Adipocyte (in vitro differentiated cells): Measurements from ENCODE around the gene GBGT1.
"Not testable (repeated sequence)": the region's sequence is repeated elsewhere in the genome, so short reads cannot be mapped to it uniquely, and the experiment has no call there.

Source experiments
- DNase-seq: peaks from one replicate; pipeline ENCODE4 v3.0.0-alpha.2; 2015; ENCODE audit warnings: low read depth
- H3K27me3 ChIP-seq: replicated peaks from 2 replicates; pipeline ENCODE4 v1.7.0; 2013; ENCODE audit warnings: mild to moderate bottlenecking, low read length, moderate library complexity; ENCODE audit not compliant: control insufficient read depth, insufficient read depth
- H3K36me3 ChIP-seq: 2 replicates; pipeline ENCODE4 v1.7.0; 2013; ENCODE audit warnings: low read length, mild to moderate bottlenecking, moderate library complexity; ENCODE audit not compliant: control insufficient read depth, insufficient read depth, severe bottlenecking
- H3K4me1 ChIP-seq: 2 replicates; pipeline ENCODE4 v1.7.0; 2013; ENCODE audit warnings: mild to moderate bottlenecking, low read length, moderate library complexity; ENCODE audit not compliant: control insufficient read depth, insufficient read depth
- H3K4me3 ChIP-seq: 2 replicates; pipeline ENCODE4 v1.7.0; 2013; ENCODE audit warnings: mild to moderate bottlenecking, low read length, moderate library complexity
- H3K9ac ChIP-seq: 2 replicates; pipeline ENCODE4 v1.7.0; 2013; ENCODE audit warnings: mild to moderate bottlenecking, low read length, moderate library complexity
- H3K9me3 ChIP-seq: 2 replicates; pipeline ENCODE4 v1.7.0; 2013; ENCODE audit warnings: mild to moderate bottlenecking, low read length, moderate library complexity; ENCODE audit not compliant: control insufficient read depth

The GBGT1 gene

DNA sequence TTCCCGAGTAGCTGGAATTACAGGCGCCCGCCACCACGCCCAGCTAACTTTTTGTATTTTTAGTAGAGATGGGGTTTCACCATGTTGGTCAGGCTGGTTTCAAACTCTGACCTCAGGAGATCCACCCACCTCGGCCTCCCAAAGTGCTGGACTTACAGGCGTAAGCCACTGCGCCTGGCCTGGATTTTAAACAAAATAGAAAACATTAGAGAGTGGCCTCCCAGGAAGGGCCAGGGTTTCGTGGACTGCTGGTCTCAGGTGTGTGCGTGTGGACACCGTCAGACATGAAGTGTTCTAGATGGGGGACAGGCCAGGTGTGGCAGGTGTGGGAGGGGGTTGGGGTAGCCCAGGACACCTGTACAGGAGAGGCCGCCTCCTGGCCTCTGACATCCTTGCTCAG, 7.0 kb upstream of the GBGT1 start:
- no peak overlapping the region for H3K9ac ChIP-seq
- no peak overlapping the region for H3K4me3 ChIP-seq
- H3K4me1 ChIP-seq = no peaks in the 10 kb centered on the region
- peaks cover 3% of the 10 kb centered on the region for H3K9me3 ChIP-seq
- peaks cover 41% of the 10 kb centered on the region for H3K27me3 ChIP-seq
- no peak for DNase-seq
- no peaks in the 10 kb centered on the region for H3K36me3 ChIP-seq

DNA sequence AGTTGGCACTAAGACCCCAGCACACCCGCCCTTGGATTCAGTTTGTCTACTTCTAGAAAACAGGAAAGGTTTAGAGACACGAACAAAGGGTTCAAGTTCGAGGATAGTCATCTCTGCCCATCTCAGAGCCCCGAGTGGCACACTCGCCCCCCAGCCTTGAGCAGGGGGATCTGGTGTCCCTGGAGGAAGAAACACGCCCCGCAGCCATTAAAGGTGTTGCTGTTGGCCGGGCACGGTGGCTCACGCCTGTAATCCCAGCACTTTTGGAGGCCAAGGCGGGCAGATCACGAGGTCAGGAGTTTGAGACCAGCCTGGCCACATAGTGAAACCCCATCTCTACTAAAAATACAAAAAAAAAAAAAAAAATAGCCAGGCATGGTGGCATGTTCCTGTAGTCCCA, 6.0 kb upstream of the GBGT1 start:
- not testable (repeated sequence) for H3K9ac ChIP-seq, H3K36me3 ChIP-seq, H3K4me1 ChIP-seq, H3K4me3 ChIP-seq, H3K9me3 ChIP-seq, DNase-seq
- H3K27me3 ChIP-seq = peaks cover 36% of the 10 kb centered on the region

DNA sequence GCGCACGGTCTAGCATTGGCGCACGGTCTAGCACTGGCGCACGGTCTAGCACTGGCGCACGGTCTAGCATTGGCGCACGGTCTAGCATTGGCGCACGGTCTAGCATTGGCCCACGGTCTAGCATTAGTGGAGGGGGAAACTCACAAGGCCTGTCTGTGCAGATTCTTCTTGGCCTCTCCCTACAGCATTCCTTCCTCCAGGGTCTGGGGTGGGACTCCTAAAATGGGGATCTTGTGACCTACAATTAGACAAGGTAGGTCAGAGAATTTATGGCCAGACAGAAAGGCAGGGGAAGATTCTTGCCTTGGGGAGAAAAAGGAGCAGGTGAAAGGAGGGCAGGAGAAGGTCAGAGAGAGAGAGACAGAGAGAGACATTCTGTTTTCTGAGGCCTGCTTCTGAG, 5.4 kb upstream of the GBGT1 start:
- no peak for DNase-seq
- Histone ChIP-seq H3K4me3 (no peak overlapping the region), H3K9me3 (peaks cover 3% of the 10 kb centered on the region), H3K36me3 (no peaks in the 10 kb centered on the region), H3K4me1 (peaks cover under 1% of the 10 kb centered on the region), H3K9ac (no peak overlapping the region), H3K27me3 (peaks cover 37% of the 10 kb centered on the region)

DNA sequence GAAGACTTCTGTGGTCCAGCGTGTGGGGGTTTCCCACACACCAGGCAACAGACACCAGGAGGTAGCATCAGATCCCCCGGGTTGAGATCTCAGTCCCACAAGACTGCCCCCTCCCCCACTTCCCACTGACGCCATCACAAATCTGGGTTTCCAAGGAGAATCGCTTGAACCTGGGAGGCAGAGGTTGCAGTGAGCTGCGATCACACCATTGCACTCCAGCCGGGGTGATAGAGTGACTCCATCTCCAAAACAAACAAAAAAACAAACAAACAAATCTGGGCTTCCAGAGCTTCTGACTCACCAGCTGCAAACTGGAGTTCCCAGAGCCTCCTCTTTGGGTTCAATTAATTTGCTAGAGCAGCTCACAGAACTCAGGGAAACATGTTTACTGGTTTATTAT, 4.7 kb upstream of the GBGT1 start:
- peaks cover 5% of the 10 kb centered on the region for H3K4me1 ChIP-seq
- H3K9ac ChIP-seq = no peak overlapping the region
- H3K9me3 ChIP-seq = no peaks in the 10 kb centered on the region
- H3K4me3 ChIP-seq = no peak overlapping the region
- H3K27me3 ChIP-seq = peaks cover 34% of the 10 kb centered on the region
- no peaks in the 10 kb centered on the region for H3K36me3 ChIP-seq
- no peak for DNase-seq

DNA sequence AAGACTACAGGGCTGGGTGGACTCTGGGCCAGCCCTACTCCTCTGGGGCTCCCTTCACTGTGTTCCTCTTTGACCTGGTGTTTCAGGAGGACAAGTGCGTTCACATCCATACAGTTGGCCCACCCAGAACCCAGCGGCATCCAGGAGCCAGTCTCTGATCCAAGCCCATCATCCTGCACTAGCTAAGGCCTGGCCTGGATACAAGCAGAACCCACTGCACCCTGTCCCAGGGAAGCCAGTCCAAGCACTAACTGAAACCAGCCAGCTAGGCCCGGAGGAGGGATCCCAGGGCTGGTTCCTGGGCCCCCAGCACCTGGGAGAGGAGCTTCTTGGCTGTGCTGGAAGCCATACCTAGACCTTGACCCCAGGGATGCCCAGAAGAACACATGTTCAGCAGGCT, 4.1 kb upstream of the GBGT1 start:
- H3K4me3 ChIP-seq = no peak overlapping the region
- H3K27me3 ChIP-seq = peaks cover 27% of the 10 kb centered on the region
- H3K4me1 ChIP-seq = peaks cover 6% of the 10 kb centered on the region
- no peaks in the 10 kb centered on the region for H3K36me3 ChIP-seq
- H3K9ac ChIP-seq = no peak overlapping the region
- no peaks in the 10 kb centered on the region for H3K9me3 ChIP-seq
- DNase-seq = no peak

DNA sequence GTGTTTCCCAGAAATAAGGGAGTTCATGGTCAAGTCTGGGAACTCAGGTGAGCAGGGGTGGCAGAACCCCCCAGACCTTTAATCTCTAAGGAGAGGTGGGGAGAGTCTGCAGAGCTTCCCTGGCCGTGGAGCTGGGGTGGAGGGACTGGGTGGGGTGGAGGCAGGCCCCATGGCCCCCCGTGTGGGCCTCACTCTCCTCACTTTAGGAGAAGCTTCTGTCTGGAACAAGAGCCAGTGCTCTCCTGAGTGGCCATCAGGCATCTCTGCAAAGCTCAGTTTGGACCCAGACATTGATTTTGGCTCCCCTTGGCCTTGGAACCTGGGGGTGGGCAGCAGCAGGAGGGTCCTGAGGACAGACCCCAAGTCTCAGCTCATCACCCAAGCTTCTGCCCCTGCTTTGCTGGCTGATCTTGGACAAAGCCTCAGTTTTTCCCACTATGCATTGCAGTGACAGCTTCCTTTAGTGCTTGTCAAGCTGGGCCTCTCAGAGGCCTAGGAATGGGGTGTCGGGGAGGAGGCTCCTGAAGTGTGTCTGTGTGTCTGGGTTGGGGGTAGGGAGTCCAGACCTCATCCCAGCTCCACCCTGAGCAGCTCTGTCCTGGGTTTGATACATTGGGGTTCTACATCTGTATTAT, 3.5 kb upstream of the GBGT1 start:
- Histone ChIP-seq H3K9me3 (no peaks in the 10 kb centered on the region), H3K27me3 (peaks cover 26% of the 10 kb centered on the region), H3K4me3 (no peak overlapping the region), H3K36me3 (no peaks in the 10 kb centered on the region), H3K9ac (no peak overlapping the region), H3K4me1 (peaks cover 6% of the 10 kb centered on the region)
- no peak for DNase-seq

DNA sequence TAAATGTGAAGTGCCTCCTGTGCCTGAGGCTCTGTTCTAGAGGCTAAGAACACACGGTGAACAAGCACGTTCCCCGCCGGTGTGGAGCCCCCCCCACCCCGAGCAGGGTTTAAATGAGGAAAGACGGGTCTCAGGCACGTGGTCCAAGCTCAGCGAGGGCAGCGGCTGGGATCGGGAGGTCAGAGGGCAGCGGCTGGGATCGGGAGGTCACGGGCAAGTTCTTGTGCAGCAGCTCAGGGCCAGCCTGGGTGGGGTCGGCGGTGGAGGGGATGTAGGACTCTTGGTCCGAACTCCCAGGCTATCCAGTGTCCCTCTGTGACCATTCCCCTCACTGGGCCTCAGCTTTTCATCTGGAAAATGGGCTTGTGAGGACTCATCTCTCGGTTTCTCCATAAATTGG, 2.7 kb upstream of the GBGT1 start:
- DNase-seq = no peak
- H3K9me3 ChIP-seq = no peaks in the 10 kb centered on the region
- no peak overlapping the region for H3K4me3 ChIP-seq
- no peak overlapping the region for H3K9ac ChIP-seq
- peaks cover 6% of the 10 kb centered on the region for H3K4me1 ChIP-seq
- no peaks in the 10 kb centered on the region for H3K36me3 ChIP-seq
- H3K27me3 ChIP-seq = peaks cover 18% of the 10 kb centered on the region

DNA sequence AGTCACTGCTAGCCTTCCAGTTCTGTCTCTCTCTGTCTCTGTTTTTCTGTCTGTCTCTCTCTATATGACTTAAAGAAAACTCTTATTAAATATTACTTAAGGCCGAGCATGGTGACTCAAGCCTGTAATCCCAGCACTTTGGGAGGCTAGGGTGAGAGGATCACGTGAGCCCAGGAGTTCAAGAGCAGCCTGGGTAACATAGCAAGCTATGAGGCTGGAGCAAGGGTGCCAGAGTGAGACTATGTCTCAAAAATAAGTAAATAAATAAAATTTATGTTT, 1.7 kb upstream of the GBGT1 start:
- H3K9me3 ChIP-seq = no peaks in the 10 kb centered on the region
- no peak for DNase-seq
- no peak overlapping the region for H3K9ac ChIP-seq
- no peaks in the 10 kb centered on the region for H3K36me3 ChIP-seq
- peaks cover 11% of the 10 kb centered on the region for H3K27me3 ChIP-seq
- no peak overlapping the region for H3K4me3 ChIP-seq
- H3K4me1 ChIP-seq = peaks cover 6% of the 10 kb centered on the region

DNA sequence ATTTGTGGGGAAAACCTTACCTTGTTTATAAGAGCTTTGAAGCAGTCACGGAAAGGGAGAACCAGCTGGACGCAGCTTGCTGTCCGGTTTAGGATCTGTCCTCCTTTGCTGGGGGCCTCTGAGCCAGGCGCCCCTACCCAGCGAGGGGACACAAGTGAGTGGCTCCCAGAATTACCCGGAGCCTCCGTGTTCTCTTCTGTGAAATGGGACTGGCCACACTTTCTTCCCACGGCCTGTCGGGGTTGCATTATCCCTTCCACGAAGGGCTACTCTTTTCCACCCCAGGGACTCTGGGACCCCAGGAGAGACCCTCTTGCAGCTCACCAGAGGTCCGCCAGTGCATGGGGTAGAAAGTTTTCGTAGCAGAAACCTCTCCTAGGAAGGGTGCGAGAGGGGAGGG, 477 bp upstream of the GBGT1 start:
- peaks cover 11% of the 10 kb centered on the region for H3K27me3 ChIP-seq
- H3K36me3 ChIP-seq = no peaks in the 10 kb centered on the region
- DNase-seq = no peak
- peaks cover 6% of the 10 kb centered on the region for H3K4me1 ChIP-seq
- H3K9me3 ChIP-seq = no peaks in the 10 kb centered on the region
- peak overlapping the region; percentile 77 for H3K4me3 ChIP-seq
- peak overlapping the region; percentile 70 for H3K9ac ChIP-seq

DNA sequence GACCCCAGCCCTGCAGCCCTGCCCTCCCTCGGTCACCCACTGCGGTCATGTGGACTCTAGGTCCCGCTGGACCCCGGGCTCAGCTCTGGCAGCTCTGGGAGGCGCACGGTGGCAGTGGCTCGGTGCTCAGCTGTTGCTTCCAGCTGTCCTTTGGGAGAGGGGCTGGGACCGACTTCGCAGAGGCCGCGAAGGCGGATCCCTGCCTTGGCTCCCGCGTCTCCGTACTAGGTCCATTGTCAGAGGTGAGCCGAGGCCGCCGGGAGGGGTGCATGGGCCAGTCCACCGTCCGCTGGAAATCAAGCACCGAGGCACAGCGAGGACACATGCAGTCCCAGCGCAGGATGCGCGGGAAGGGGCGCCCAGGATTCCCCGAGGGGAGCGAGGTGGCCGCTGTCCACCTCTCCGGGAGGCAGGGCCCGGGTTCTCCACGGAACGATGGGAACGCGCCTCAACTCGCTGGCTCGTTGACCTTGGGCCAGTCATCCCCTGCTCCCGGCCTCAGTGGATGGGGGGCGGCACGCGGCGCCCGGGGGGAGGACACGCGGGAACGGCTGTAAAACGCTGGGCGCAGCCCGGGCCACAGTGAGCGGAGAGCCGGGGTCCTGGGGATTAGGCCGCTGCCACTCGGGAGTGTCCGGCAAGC, 732 bp downstream of the GBGT1 start:
- peak overlapping the region; percentile 77 for H3K4me3 ChIP-seq
- no peaks in the 10 kb centered on the region for H3K9me3 ChIP-seq
- H3K27me3 ChIP-seq = peaks cover 11% of the 10 kb centered on the region
- H3K36me3 ChIP-seq = no peaks in the 10 kb centered on the region
- peaks cover 6% of the 10 kb centered on the region for H3K4me1 ChIP-seq
- H3K9ac ChIP-seq = peak overlapping the region; percentile 70
- DNase-seq = no peak

DNA sequence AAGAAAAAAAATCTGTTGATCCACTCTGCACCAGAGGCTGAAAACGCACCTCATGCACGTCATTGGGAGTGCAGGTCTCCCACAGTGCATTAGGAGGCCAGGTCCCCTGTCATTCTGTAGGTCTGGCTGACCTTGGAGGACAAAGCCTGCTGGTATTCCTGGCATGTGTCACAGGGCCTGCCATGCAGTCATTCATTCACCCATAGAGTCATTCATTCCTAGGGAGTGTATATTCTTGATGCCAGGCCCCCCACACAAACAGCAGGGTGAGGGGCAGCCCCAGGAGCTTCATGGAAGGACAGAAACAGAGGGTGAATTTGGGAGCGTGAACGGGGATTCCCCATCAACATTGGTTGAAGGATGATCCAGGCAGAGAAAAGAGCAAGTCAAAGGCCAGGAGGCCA, 2.2 kb downstream of the GBGT1 start:
- Histone ChIP-seq H3K4me1 (peaks cover 6% of the 10 kb centered on the region), H3K9ac (no peak overlapping the region), H3K36me3 (no peaks in the 10 kb centered on the region), H3K4me3 (no peak overlapping the region), H3K27me3 (peaks cover 11% of the 10 kb centered on the region), H3K9me3 (no peaks in the 10 kb centered on the region)
- DNase-seq = no peak
